ENCODE measurements around the gene TNFAIP2.

Gene TNFAIP2

GRCh38 chr14:103123634-103124500 is 606 bp downstream of the TNFAIP2 start:
- DNase-seq (ENCODE audit: low spot score), result no peak

GRCh38 chr14:103124501-103125001 is 1.3 kb downstream of the TNFAIP2 start:
- DNase-seq (ENCODE audit: low spot score), result no peak

- DNase-seq (ENCODE audit: low spot score), result no peak
Measured at GRCh38 chr14:103125098-103126070, 2.1 kb downstream of the TNFAIP2 start.

GRCh38 chr14:103126088-103126872 is 3.0 kb downstream of the TNFAIP2 start:
- no peak for DNase-seq (ENCODE audit: low spot score)

- peak; percentile 91 for DNase-seq (ENCODE audit: low spot score)
Measured at GRCh38 chr14:103126873-103127304, 3.6 kb downstream of the TNFAIP2 start.

- DNase-seq (ENCODE audit: low spot score), result no peak
Measured at GRCh38 chr14:103127356-103127755, 4.1 kb downstream of the TNFAIP2 start.

GRCh38 chr14:103127861-103128598 is 4.8 kb downstream of the TNFAIP2 start:
- no peak for DNase-seq (ENCODE audit: low spot score)

- DNase-seq (ENCODE audit: low spot score), result no peak
Measured at GRCh38 chr14:103128631-103129300, 5.5 kb downstream of the TNFAIP2 start.

- no peak for DNase-seq (ENCODE audit: low spot score)
Measured at GRCh38 chr14:103129301-103130016, 6.2 kb downstream of the TNFAIP2 start.

GRCh38 chr14:103130017-103130764 is 6.9 kb downstream of the TNFAIP2 start:
- DNase-seq (ENCODE audit: low spot score), result no peak

- DNase-seq (ENCODE audit: low spot score), result no peak
Measured at GRCh38 chr14:103130965-103131364, 7.7 kb downstream of the TNFAIP2 start.

GRCh38 chr14:103131580-103131979 is 8.3 kb downstream of the TNFAIP2 start:
- DNase-seq (ENCODE audit: low spot score), result no peak

GRCh38 chr14:103132381-103133209 is 9.3 kb downstream of the TNFAIP2 start:
- DNase-seq (ENCODE audit: low spot score), result no peak

- no peak for DNase-seq (ENCODE audit: low spot score)
Measured at GRCh38 chr14:103133210-103134140, 10.2 kb downstream of the TNFAIP2 start.

GRCh38 chr14:103134405-103134804 is 11.1 kb downstream of the TNFAIP2 start:
- no peak for DNase-seq (ENCODE audit: low spot score)

- DNase-seq (ENCODE audit: low spot score), result peak; percentile 20
Measured at GRCh38 chr14:103134919-103135318, 11.7 kb downstream of the TNFAIP2 start.

All from D341Med (cell line).